T-helper 9 cell (primary cell): ENCODE measurements around the gene SF3B6.

Experiments
- DNase-seq: peaks from one replicate; pipeline ENCODE4 v3.0.0-alpha.2; 2020

SF3B6 gene

GRCh38 chr2:24018241-24018640 lies 57.9 kb downstream of the SF3B6 start:
- DNase-seq = no peak

DNA sequence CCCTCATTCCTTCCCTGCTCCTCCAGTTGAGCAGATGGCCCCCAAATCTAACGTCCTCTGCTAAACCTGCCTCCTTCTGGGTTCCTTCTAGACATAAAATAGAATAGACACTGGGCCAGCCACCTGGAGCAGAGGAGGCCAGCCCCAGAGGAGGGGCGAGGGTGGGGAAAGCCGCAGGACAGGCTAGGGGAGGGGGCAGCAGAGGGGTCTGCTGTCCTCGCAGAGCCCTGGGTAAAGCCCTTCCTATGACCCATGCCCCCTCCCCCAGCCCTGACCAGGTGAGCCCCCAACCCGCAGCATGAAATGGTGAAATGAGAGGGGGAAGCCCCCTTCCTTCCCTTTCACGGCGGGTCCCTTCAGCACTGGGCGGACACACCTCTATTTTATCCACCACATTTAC lies 58.4 kb downstream of the SF3B6 start:
- no peak for DNase-seq
